Measurements from ENCODE around the gene ZNF618.

DNA sequence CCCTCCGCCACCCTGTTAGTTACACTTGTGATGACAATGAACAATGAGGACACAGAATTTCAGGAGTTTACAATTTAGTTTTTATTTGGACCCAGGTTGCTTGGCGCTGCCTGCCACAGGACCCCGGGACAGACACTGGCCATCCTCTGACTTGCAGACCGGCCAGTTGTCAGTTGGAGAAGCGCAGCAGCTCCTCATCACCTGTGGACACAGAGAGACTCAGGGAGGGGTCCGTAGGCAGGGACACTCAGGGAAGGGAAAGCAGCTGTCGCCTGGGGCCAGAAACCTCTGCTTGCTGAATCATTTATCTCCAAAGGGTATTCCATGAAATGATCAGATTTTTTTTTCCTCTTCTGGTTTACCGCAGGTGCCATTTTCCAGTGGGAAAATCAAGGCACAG is 184.0 kb downstream of the ZNF618 start:
- TF ChIP-seq, protein P1, sequence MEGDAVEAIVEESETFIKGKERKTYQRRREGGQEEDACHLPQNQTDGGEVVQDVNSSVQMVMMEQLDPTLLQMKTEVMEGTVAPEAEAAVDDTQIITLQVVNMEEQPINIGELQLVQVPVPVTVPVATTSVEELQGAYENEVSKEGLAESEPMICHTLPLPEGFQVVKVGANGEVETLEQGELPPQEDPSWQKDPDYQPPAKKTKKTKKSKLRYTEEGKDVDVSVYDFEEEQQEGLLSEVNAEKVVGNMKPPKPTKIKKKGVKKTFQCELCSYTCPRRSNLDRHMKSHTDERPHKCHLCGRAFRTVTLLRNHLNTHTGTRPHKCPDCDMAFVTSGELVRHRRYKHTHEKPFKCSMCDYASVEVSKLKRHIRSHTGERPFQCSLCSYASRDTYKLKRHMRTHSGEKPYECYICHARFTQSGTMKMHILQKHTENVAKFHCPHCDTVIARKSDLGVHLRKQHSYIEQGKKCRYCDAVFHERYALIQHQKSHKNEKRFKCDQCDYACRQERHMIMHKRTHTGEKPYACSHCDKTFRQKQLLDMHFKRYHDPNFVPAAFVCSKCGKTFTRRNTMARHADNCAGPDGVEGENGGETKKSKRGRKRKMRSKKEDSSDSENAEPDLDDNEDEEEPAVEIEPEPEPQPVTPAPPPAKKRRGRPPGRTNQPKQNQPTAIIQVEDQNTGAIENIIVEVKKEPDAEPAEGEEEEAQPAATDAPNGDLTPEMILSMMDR (IDR thresholded peaks at IDR 0.05), result no peak
- TF ChIP-seq POLR2A (IDR thresholded peaks at IDR 0.05) (no peak), POLR2AphosphoS5 (IDR thresholded peaks at IDR 0.05; ENCODE audit: insufficient read depth in 1 of 2, low read depth in 1 of 2) (no peak)

Data from vagina (tissue), 2 donors.